NCI-H1417 treated with DMSO at 0.1 percent for 48 hours (cell line): ENCODE results near the gene OR13A1.
"Not testable (repeated sequence)": the region's sequence is repeated elsewhere in the genome, so short reads cannot be mapped to it uniquely, and the experiment has no call there.

Source experiments
- DNase-seq: peaks from one replicate; lab custom pipeline; 2025; lab: John Stamatoyannopoulos, UW

The OR13A1 gene

DNA sequence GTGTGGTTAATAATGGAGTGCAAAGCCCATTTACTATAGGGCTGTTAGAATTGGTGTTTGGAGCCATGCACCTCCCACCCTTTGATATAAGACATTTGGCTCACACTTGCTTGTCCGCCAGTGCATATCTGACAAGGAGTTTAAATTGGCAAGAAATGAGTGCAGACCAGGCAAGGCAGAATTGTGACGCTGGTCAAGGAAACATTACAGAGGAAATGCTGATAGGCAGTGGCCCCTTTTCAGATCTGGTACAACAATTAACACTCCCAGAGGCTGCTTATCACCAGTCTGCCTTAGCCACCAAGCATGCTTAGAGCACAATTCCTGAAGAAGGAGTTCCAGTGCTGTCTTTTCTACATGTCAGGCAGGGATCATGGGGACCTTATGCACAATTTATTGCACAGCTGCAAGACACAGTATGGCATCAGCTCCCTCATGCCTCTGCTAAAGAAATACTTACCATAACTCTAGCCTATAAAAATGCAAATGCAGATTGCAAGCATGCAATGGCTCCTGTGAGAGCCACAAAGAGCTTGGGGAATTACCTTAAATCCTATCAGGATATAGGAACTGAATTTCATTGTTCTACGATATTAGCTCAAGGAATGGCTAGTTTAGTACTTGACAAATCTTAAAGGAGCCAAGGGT lies 35.2 kb downstream of the OR13A1 start:
- no peak for DNase-seq

DNA sequence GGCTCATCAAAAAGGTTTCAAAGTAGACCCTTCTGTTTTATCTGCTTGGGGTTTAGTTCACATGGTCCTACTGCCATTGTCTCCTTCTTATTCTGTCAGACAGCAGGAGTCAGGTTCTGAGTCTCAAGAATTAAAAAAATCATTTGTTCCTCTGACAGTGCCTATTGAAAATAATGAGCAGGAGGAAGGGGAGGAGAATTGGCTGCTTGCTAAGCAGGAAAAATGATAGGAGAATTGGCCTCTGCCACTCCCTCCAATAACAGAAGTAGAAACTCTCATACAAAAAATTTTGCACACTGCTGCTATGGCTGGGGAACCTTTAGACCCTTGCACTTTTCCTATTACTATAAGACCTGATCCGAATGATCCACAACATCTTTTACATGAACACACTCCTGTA lies 35.7 kb downstream of the OR13A1 start:
- no peak for DNase-seq

DNA sequence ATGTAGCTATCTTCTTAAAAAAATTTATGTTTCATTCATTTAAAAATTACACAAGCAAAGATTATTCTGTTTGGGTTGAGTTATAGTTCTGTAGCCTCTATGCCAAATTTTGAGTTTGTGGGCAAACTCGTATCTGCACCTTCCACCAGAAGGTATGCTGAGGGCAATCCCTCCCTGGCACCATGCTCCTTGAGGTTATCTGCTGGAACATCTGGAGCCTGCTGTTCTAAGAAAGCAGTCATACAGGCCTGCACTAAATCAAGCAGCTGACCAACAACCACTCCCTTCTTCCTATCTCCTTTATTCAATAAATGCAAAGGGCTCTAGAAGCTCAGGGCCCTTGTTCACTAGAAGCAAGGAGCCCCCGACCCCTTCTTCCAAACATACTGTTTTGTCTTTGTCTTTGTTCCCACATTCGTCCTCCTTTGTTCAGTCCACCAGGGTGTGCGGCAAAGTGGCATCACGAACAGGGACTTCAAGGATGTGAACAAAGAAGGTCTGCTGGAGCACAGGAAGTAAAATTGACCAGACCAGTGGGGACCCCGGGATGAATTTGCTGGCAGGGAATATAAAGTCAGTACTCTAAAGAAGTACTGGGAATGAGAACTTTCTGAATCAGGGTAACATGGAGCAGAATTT lies 36.4 kb downstream of the OR13A1 start:
- DNase-seq, result no peak

DNA sequence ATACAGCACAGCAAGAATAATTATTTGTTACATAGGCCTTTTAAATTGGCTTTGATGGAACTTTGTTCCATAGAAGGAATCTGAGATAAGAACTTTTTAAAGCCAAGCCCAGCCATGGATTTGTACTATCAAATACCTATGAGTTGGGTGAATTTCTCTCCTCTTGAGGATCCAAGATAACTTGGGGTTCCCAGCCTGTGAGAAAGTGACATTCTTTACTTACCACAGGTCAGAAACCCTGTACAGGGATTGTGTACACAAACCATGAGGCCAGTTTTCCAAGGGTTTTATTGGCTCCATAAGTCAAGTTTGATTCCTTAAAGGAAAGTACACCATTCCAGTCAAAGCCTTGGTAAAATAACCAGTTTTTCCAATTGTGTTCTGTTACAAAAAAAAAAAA lies 39.3 kb downstream of the OR13A1 start:
- DNase-seq, result not testable (repeated sequence)

DNA sequence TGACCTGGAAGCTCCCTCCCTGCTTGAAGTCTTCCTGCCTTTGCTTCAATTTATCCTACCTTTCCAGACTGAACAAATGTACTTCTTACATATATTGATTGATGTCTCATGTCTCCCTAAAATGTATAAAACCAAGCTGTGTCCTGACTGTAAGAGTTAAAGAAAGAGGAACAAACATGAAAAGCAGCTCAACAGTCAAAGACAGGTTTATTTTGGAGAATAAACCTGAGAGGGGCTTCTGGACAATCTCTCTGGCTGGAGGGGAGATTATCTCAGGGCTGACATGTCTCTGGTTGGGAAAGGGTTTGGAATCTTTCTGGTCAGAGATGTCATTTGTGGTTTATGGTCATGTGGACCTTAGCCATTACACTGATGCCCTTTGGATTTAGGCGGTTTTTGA lies 41.0 kb downstream of the OR13A1 start:
- DNase-seq, result no peak

DNA sequence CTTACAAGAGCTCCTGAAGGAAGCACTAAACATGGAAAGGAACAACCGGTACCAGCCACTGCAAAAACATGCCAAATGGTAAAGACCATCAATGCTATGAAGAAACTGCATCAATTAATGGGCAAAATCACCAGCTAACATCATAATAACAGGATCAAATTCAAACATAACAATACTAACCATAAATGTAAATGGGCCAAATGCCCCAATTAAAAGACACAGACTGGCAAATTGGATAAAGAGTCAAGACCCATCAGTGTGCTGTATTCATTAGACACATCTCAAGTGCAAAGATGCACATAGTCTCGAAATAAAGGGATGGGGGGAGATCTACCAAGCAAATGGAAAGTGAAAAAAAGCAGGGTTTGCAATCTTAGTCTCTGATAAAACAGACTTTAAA lies 47.6 kb downstream of the OR13A1 start:
- not testable (repeated sequence) for DNase-seq

DNA sequence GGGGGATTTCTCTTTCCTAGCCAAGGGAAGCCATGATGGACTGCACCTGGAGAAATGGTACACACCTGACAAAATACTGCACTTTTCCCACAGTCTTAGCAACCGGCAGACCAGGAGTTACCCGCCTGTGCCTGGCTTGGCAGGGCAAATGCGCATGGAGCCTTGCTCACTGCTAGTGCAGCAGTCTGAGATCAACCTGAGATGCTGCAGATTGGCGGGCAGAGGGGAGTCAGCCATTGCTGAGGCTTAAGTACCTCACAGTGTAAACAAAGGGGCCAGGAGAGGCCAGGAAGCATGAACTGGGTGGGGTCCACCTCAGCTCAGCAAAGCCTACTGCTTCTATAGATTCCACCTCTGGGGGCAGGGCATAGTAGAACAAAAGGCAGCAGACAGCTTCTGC lies 49.4 kb downstream of the OR13A1 start:
- no peak for DNase-seq

DNA sequence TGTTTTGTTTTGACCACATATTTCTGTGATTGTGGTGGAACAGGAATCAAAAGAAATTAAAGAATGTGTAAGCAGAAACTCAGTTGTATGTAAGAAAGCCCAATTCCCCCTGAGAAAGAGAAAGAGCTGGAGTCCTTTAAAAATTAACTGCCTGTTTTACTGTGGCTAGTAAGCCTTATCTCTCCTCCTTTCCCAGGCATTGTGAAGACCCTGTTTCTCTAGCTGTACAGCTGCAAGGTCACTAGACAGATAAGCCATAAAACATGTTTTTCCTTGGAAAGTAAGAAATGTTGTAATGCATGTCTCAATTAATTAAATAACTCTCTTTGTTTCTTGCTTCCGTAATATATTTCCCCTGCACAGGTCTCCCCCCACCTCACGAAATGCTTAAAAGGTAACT lies 53.5 kb downstream of the OR13A1 start:
- no peak for DNase-seq

DNA sequence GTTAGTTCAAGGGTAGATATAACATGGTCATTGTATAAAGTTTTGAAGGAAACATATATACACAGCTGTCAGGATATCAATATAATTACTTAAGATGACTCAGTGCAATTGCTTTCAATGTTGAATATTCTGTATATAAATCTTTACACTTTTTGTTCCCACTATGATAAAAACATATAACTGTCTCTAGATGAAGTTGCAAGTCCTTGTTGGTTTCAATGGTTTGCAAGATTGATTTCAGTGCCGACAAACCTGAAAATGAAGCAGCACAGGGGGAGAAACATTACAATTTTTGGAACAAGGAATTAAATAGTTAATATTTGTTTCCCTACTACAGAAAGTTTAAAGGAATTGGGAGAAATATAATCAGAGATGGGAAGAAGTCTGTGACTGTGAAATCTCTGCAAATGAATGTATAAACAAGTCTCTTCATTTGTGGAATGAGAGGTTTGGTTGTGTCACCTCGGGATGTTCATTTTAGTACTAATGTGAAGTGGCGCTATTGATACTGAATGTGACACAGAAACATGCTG lies 54.1 kb downstream of the OR13A1 start:
- no peak for DNase-seq

DNA sequence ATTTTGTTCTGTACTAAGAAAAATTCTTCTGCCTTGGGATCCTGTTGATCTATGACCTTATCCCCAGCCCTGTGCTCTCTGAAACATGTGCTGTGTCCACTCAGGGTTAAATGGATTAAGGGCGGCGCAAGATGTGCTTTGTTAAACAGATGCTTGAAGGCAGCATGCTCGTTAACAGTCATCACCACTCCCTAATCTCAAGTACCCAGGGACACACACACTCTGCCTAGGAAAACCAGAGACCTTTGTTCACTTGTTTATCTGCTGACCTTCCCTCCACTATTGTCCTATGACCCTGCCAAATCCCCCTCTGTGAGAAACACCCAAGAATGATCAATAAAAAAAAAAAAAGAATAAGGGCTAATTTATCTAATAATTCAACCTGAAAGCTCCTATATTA lies 54.8 kb downstream of the OR13A1 start:
- not testable (repeated sequence) for DNase-seq

DNA sequence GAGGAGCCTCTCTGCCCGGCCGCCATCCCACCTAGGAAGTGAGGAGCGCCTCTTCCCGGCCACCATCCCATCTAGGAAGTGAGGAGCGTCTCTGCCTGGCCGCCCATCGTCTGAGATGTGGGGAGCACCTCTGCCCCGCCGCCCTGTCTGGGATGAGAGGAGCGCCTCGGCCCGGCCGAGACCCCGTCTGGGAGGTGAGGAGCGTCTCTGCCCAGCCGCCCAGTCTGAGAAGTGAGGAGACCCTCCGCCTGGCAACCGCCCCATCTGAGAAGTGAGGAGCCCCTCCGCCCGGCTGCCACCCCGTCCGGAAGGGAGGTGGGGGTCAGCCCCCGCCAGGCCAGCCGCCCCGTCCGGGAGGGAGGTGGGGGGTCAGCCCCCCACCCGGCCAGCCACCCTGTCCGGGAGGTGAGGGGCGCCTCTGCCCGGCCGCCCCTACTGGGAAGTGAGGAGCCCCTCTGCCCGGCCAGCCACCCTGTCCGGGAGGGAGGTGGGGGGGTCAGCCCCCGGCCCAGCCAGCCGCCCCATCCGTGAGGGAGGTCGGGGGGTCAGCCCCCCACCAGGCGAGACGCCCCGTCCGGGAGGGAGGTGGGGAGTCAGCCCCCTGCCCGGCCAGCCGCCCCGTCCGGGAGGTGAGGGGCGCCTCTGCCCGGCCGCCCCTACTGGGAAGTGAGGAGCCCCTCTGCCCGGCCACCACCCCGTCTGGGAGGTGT lies 55.5 kb downstream of the OR13A1 start:
- not testable (repeated sequence) for DNase-seq

DNA sequence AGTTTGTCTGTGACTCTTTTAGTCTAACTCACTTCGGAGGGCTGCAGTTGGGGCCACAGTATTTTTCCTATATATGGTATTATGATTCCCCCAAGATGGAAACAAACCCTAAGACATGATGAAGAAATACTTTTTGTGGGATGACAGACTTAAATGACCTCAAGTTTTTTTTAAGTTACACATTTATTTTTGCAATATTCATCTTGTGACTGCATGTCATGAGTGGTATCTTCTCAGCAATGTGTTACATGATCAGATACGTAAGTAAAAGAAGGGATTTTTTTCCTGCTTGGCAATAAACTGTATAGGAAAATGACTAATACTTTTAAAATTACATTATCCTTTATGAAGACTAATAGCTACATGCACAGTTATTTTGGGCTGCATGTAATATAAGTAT lies 57.8 kb downstream of the OR13A1 start:
- no peak for DNase-seq

DNA sequence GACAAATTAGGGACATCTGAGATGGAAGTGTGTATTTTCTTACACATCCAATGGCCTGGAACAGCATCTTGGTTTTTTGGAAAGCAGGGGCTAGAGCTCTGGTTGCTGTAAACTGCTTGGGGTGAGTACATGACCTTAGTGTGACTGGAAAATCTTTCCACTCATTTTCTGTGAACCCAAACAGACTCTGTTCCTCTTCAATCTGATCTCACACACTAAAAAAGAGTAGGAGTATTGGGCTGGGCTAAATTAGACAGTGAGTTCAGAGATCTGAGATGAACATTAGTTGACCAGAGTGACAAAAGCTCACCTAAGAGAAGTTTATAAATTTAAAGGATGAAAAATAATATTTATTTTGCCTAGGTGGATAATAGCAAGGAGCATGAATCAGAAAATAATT lies 59.2 kb downstream of the OR13A1 start:
- DNase-seq, result no peak

DNA sequence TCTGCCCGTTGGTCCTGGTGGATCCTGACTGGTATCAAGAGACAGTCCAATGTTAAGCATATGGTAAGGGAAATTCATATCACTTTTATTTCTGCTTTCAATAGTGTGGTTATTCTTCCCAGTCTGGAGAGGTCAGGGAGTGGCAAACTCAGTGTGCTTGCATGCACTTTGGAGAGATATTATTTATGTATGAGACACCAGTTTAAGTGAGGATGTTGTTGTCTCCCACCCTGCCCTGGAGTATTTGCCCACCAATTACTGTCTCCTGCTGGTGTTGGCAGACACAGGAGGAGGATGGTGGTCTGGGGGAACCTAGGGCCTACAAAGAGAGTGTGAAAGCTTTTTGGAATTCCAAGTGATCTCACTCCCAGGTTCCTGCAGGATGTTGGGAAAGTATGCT lies 59.7 kb downstream of the OR13A1 start:
- DNase-seq, result no peak

DNA sequence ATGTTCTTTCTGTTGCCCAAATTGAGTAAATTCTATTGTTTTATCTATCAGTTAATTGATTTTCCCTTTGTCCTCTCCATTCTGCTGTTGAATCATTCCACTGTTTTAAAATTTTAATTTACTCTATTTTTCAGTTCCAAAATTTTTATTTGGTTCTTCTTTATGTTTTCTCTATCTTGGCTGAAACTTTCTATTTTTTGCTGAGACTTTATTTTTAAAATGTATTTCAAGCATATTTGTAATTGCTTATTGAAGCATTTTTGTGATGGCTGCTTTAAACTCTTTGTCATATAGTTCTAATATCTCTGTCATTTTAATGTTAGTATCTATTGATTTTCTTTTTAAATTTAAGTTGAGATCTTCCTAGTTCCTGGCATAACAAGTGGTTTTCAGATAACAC lies 60.5 kb downstream of the OR13A1 start:
- DNase-seq, result no peak

DNA sequence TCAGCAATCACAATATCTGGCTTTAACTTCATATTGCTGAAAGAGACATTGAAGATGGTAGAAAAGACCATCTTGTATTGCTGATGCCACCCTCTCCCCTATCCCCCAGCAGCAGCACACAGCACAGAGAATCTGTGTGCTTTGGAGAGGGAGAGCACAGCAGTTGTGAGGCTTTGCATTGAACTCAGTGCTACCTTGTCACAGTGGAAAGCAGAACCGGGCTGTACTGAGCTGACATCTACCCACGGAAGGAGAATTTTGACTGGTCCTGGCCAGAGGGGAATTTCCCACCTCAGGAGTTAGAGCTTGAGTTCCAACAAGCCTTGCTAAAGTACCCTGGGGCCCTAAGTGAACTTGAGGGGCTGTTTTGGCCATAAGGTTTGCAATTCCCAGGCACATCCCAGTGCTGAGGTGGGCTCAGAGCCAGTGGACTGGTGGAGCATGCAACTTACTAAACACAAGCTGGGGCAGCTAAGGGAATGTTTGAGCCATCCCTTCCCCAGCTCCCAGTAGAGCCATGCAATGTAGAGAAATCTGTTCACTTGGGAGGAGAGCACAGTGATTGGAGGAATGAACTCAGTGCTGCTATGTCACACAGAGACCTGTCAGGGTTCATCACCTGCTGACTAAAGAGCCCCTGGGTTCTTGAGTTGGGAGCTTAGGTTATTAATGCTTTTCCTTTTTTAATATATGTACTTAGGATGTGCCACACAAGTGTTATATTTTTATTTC lies 62.1 kb downstream of the OR13A1 start:
- no peak for DNase-seq
